ENCODE data around the gene PLXNA4.

Gene PLXNA4

GRCh38 chr7:132430861-132431822 lies 145.1 kb downstream of the PLXNA4 start:
- peak; percentile 94 for DNase-seq

- peak; percentile 52 for DNase-seq
These were observed 146.0 kb downstream of the PLXNA4 start for GRCh38 chr7:132430041-132430855.

GRCh38 chr7:132429181-132429580 lies 147.1 kb downstream of the PLXNA4 start:
- no peak for DNase-seq

- DNase-seq, result no peak
These were observed 147.9 kb downstream of the PLXNA4 start for GRCh38 chr7:132428247-132428919.

GRCh38 chr7:132425942-132426341 lies 150.3 kb downstream of the PLXNA4 start:
- DNase-seq, result no peak

- no peak for DNase-seq
These were observed 151.2 kb downstream of the PLXNA4 start for GRCh38 chr7:132424821-132425724.

- DNase-seq, result no peak
These were observed 152.0 kb downstream of the PLXNA4 start for GRCh38 chr7:132424277-132424676.

- no peak for DNase-seq
These were observed 152.6 kb downstream of the PLXNA4 start for GRCh38 chr7:132423594-132424200.

- DNase-seq, result peak; percentile 15
These were observed 153.7 kb downstream of the PLXNA4 start for GRCh38 chr7:132422502-132423111.

- no peak for DNase-seq
These were observed 155.7 kb downstream of the PLXNA4 start for GRCh38 chr7:132420527-132420926.

- DNase-seq, result no peak
These were observed 156.7 kb downstream of the PLXNA4 start for GRCh38 chr7:132419542-132419941.

- DNase-seq, result no peak
These were observed 157.4 kb downstream of the PLXNA4 start for GRCh38 chr7:132418840-132419239.

- DNase-seq, result no peak
These were observed 159.0 kb downstream of the PLXNA4 start for GRCh38 chr7:132417103-132417906.

GRCh38 chr7:132416395-132416794 lies 159.9 kb downstream of the PLXNA4 start:
- DNase-seq, result no peak

- DNase-seq, result no peak
These were observed 161.0 kb downstream of the PLXNA4 start for GRCh38 chr7:132415259-132415658.

GRCh38 chr7:132414857-132415256 lies 161.4 kb downstream of the PLXNA4 start:
- no peak for DNase-seq

GRCh38 chr7:132412435-132412834 lies 163.8 kb downstream of the PLXNA4 start:
- DNase-seq, result no peak

GRCh38 chr7:132410861-132411541 lies 165.3 kb downstream of the PLXNA4 start:
- no peak for DNase-seq

GRCh38 chr7:132410385-132410784 lies 165.9 kb downstream of the PLXNA4 start:
- DNase-seq, result peak; percentile 42

GRCh38 chr7:132407764-132408163 lies 168.5 kb downstream of the PLXNA4 start:
- DNase-seq, result no peak
